RPMI8226 (cell line): ENCODE measurements around the gene IFIH1.
A peak's percentile ranks its signal among the peaks of the same experiment; 100 is the strongest.

Experiments used
- DNase-seq: peaks from one replicate; pipeline ENCODE4 v3.0.0-alpha.2; 2015

The IFIH1 gene

DNA sequence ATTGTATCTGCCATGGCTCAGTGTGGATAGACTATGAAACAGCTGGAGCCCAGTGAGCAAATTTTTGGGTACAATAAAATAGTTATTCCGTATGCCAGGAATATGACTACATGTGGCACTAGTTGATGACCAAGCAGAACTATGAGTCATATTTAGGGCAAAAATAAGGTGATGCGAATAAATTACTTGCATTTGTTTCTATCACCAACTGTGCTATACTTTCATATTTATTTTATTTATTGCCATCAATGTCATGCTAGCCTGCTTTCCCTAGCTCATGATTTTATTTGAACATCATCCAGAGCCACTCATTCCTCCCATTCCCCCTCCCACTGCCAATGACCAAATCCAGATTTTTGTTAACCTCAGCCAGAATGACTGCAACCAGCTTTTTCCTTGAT lies 61.9 kb downstream of the IFIH1 start:
- DNase-seq, result no peak

DNA sequence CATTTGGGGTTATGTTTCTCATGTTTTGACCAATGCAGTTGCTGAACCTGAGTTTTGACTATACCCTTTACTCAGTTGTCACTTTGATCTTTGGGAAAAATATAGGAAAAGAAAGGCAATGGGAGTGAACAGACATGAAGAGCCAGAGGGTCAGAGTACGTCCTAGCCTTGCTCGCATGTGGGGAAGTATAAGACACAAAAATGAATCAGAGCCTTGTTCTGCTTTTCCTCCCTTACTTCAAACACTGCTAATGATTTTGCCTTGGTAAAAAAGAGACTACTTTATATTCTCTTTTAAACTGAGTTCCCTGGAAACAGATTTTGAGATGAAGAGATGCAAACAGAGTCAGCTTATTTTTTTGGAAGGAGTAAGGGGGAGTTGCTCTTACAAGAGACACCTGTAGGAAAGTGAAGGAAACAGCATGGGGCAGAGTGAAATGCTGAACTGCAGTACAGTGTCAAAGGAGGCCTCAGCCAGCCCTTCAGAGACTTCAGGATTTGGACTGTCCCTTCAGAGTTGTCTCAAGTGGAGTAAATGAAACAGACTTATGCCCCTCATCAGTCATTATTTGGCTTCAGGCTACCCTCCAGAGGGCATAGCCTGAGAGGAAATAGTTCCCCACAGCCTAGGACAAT lies 64.1 kb downstream of the IFIH1 start:
- DNase-seq, result no peak

DNA sequence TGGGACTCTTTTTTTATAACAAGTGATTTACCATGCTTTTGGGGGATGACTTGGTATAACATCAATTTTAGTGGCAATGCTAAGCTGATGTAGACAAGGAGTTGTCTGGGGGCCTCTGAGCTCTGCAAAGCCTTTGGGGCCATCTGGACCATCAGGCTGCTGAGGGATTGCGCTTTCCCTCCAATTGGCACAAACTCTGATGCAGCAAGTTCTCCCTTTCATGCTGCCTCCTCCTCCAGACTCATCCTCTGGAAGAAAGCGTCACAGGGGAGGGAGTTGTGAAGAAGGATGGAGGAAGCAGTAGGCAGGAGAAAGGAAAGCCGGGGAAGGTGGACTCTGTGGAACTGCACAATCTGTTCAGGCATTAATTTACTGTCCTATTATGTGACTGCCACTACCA lies 65.0 kb downstream of the IFIH1 start:
- DNase-seq, result no peak

DNA sequence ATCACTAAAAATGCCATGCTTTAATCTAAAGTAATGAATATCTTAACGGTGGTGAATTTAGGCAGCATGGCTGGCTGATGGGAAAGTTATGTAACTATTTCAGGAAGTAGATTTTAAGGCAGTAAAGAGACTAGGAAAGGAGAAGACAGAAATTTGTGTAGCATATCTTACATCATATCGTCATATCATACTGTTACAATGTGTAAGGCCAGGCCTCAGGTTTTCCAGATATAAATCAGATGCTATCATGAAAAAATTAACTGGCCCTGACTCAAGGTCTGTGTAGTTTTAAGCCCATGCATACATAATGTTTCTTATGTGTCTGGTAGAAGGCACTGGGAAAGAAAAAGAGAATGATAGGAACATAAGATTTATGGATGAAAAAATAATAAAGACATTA lies 66.3 kb downstream of the IFIH1 start:
- no peak for DNase-seq

DNA sequence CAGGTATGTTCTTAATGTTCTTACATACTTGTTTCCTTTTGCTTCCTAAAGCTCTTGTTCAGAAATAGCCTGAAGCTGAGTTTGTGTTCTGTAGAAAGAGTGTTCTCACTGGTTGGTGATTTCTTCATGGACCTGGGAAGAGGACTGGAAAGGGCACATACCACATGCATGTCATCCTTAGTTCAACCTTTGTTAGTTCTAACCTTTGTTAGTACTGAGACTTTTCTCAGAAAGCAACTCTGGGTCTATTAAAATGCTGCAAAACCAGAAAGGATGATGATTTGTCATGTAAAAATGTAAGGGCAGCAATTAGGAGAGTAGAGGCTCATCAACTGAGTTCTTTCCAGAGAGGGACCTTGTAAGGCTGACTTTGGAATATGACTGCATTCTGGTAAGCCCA lies 72.7 kb downstream of the IFIH1 start:
- DNase-seq, result no peak

DNA sequence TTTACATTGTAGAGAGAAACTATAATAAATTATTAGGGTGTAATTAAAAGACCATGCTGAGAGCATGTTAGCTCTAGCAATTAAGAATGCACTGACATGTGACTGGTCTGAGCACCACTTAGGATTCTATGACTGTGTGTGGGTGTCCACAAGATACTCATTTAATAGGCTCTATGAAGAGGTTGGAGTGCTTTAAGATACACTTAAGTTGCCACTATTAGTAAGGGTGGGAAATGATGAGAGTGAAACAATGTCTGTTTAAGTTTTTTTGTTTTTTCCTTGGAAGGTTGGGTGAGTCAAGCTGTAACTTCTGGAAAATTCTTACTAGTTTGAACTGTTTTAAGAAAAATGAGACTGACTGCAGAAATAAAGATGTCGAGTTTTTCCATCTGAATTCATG lies 73.4 kb downstream of the IFIH1 start:
- no peak for DNase-seq

DNA sequence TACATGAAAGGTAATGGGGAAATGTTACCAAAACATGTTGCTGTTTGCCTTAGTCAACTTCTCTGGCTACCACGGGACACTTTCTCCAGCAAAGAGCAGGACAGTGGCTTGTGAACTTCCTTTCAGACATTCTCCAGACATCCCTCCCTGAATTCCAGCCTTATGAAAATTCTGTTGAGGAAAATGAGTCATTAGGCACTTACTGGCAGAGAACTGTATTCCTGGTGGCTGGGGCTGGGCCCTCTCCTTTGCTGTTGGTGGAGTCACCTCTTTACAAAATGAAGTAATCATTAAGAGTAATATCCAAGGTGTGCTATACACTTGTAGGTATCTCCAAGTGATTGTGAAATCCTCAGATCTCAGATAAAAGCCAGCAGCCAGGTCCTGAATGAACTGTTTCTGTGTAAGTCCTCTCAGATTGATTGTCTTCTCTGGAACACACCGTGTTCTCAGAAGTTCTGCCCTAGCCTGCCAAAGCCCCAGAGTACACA lies 73.9 kb downstream of the IFIH1 start:
- no peak for DNase-seq

DNA sequence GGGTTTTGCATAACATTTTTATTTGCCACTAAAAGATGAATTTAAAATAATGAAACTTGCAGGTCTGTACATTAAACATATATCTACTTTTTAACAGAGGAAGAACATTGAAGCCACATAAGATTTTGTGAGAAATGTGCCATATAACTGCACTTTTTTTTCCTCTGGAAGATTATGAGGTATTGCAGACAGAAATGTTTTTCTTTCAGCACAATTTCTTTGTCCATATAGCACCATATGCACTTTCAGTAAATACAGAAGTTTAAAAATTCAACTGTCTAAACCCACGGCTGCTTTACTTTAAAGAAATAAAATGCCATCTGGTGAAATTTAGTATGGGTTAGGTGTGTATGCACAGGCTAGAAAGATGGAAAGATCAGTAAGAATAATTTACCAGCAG lies 74.8 kb downstream of the IFIH1 start:
- DNase-seq, result no peak

DNA sequence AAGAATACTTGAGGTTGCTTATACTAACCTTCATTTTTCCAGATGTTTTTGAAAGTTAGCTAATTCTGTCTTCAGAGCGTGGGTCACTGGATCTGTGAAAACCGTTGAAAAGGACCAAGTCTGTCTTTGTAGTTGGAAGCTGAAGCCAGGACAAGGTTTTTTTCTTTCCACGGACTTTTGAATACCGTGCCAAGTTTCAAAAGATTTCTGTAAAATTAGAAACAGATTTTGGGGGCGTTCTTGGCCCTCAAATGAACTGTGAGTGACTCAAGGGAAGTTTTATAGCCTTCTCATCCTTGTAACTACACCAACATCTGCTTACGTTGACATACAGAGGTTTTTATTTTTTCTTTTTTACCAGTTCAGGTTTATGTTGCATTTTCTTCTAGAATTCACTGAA lies 75.2 kb downstream of the IFIH1 start, which contains the start of gene FAP:
Gene FAP (minus strand): TSS at position 152 of the 400 bp plus-strand sequence. CDS start 118 bp downstream, at position 34.
- no peak for DNase-seq

DNA sequence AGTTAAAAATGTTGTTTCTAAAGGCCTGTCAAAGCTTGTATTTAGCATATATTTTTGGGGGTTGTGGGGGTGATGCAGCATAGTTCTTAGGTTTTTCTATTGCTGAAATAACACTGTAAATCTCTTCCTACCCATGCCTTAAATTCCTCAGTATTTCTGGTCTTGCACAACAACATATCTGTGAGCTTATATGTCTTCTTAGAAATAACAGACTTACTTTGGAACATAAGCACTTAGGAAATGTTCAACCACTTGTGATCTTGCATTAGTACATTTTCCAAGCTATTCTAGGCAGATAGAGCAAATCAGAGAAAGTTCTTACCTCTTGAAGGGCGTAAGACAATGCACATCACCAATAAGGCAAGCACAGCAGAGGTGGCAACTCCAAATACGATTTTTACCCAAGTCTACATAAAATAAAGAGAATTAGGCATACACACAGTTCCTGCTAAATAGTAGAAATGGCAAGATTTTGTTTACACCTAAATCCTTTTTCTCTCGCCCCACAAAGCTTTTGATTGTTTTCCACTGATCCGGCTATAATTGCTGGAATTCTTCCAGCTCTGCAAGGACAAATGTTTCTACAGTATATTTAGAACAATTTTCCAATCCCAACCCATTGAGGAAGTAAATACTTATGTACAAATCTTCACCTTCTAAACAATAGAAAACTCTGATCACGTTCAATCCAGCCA lies 75.8 kb downstream of the IFIH1 start:
- no peak for DNase-seq

DNA sequence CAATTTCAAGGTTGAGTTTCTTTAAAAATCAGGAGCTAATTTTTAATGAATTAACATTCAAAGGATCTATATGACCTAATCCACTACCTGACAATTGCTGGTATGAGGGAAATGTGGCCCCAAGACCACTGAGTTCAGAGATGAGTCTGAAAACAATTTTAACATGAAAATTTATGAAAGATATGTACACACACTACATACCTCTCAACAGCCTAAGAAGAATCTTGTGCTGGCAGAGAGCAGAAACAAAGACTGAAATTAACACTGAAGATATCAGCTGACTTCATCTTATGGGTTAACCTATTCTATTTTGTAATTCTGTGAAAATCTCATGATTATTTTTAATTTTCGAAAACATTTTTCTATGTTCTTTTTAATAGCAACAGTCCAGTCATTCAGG lies 76.9 kb downstream of the IFIH1 start:
- no peak for DNase-seq

DNA sequence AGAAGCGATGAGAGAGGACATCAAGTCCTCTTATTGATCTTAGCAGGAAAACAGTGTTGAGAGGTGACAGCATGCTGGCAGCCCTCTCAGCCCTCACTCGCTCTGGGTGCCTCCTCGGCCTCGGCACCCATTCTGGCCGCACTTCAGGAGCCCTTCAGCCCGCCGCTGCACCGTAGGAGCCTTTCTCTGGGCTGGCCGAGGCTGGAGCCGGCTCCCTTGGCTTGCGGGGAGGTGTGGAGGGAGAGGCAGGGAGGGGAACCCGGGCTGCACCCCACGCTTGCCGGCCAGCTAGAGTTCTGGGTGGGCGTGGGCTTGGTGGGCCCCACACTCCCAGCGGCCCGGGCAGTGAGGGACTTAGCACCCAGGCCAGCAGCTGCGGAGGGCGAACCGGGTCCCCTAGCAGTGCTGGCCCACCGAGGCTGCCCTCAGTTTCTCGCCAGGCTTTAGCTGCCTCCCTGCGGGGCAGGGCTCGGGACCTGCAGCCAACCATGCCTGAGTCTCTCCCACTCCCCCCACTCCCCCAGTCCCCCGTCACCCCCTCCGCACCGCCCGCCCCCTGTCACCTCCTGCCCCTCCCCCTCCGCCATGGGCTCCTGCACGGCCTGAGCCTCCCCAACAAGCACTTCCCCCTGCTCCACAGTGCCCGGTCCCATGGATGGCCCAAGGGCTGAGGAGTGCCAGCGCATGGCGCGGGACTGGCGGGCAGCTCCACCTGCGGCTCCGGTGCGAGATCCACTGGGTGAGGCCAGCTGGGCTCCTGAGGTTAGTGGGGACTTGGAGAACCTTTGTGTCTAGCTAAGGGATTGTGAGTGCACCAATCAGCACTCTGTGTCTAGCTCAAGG lies 83.6 kb downstream of the IFIH1 start:
- DNase-seq, result no peak

DNA sequence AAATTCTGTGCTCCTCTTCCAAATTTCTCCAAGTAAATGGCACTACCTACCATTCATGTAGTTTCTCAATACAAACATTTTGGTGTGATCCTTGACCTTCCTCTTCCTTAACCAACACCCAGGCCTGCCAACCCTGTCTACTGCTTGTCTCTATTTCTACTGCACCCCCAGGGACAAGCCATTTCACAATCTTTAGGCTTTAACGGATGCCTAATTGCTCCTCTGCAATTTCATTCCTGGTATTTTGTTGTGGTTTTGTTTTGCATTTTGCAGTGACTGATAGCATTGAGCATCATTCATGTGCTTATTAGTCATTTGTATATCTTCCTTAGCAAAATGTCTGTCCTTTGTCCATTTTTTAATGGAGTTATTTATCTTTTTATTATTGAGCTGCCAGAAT lies 85.3 kb downstream of the IFIH1 start:
- DNase-seq, result no peak

DNA sequence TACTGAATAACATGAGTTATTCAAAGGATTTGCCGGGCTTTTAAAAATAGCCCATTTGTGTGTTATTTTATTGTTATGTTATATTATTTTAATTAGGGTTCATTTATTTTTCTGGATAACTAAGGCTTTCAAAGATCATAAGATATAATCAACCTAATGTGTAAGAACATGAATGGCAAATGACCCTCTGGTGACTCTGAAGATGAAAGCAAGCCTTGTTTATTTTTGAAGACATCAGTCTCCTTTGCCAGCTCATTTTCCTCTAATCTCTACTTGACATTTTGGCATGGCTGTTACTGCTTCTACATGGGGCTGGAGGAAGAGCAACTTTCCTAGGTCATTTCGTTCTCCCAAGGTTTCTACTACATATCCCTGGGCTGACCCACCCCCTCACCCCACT lies 85.8 kb downstream of the IFIH1 start:
- no peak for DNase-seq

DNA sequence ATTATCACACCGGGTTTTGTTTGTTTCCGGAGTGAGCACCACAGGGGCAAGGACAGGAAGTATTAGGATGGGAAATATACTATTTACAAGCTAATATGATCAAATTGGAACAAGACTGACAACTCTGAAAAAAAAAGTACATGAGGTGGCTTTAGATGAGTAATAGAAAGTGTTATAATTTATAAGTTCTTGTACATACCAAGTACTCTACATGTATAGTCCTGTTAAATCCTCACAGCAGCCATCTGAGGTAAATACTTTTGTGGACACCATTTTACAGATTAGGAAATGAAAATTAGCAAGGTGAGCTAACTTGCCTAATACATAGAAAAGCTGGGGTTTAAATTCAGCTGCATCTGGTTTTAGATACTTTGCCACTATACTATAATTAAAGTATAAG lies 86.5 kb downstream of the IFIH1 start:
- no peak for DNase-seq

DNA sequence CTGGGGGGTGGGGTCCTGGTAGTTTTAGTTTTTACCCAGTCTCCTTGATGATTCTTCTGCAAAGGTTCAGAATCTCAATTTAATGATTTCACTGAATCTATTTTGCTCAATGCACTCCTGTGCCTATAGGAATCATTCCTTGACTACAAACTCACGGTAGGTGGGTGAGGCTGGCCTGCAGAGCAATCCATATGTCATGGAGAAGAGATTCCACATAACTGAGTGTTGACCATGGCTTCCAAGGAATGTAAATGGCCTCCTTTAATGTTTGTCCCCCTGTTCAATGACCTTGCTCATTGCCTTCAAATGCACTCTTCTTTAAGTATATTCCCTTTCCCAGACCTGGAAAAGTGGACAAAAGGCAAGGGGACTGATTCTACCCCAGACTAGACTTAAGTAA lies 87.7 kb downstream of the IFIH1 start:
- DNase-seq, result no peak

DNA sequence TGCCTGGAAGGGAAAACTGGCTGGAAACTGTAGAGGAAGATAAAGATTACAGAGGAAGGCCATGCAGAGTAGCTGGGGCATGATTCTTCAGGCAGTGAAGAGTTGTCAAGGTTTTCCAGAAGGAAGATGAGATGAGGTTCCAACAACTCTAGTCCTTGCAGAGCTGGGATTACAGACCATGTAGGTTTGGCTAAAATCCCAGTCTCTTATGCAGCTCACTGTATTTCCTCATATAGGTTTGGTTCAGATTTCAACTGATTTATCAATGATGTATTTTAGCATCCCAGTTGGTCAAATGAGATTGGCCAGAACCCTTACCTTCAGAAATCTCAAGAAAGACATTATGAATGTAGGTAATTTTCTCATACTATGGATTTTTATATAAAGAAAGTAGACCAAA lies 91.6 kb downstream of the IFIH1 start:
- no peak for DNase-seq

DNA sequence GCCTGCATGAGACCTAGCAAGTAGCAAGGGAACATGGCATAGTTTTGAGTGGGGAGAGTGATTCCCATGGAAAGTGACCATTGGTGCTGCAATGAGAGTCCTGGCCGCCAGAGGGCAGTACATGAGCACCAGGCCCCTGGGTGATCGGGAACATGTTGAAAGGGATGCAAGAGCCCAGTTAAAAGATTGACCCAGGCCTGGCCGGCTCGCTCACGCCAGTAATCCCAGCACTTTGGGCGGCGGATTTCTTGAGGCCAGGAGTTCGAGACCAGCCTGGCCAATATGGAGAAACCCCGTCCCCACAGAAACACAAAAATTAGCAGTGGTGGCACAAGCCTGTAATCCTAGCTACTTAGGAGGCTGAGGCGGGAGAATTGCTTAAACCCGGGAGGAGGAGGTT lies 97.4 kb downstream of the IFIH1 start:
- DNase-seq, result peak; percentile 66

DNA sequence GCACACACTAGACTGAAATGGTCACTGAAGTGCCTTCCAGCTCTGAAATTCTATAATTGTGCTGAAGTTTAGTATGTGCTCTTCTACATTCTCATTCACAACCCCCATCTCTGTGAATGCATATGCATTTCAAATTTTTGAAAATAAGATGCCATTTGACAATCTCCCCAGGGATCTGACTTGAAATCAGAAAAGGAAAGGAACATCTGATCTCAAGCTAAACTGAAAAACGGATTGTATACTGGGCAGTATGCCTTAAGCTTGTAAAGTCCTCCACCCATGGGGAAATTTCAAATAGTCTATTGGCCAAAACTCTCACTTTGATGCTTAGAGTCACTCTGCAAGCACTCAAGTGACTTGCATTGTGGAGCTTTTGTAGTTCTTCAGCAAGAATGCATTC lies 98.1 kb downstream of the IFIH1 start:
- no peak for DNase-seq

DNA sequence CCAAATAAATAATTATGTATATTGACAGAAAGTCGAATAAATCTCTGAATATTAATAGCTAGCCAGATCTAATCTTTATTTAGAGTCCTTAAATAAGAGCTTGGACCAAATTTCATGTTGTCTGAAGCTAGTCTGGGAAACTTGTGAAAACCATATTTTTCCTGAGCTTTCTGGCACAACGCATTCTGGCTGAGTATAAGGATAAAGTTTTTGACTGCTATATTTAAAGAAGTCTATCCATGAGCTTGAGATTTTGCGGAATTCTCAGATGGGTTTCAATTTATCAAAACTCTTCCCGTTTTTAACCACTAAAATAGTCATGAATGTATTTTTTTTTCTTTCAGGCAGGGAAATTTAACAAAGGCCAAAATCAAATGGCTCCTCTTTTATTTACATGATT lies 99.1 kb downstream of the IFIH1 start:
- DNase-seq, result no peak

DNA sequence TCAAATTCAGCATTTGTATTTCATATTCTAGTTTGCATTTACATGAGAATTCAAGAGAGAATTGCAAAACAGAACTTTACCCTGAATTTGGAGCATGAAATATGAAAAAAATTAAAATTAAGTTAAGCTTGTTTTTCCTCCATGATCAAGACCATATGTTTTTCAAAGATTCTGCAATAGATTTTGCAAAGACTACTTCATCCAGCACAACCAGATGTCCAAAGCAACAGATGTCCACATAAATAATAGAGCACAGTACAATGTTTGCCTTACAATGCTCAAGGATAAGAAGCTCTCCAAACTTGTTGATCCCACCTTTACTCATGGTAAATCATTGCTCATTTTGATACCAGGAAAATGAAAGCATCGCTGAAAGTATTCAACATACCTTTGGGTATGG lies 100.9 kb downstream of the IFIH1 start:
- no peak for DNase-seq
